IMR-90 (cell line): ENCODE data around the gene APLN. TPM values are rescaled to one million over a fixed set of nuclear protein-coding genes. Genes with fewer than 3 reads are reported as not detected.

ENCODE experiments used
- ATAC-seq: fragments of 200-7000 bp; cut with Tn5 transposase; 2 replicates; pipeline ENCODE4 v1.9.1; 2020; ENCODE audit warnings: low read depth, mild to moderate bottlenecking, moderate library complexity
- BruUV-seq: library from RNA; stranded (reverse); fragments of 400-500 nt; replicated peaks from 2 replicates; lab custom pipeline; 2021; lab: Mats Ljungman, UMichigan
- CTCF ChIA-PET: fragments of 300-600 bp; formaldehyde crosslinking; extraction: SDS; loops from one replicate; lab custom pipeline; 2021; ENCODE audit warnings: antibody characterized with exemption; lab: Yijun Ruan, JAX
- POLR2A ChIA-PET: fragments of 300-600 bp; sonication (Branson Sonifier 250); formaldehyde crosslinking; loops from one replicate; lab custom pipeline; 2022; ENCODE audit warnings: antibody characterized with exemption; ENCODE audit not compliant: unreplicated experiment; lab: Charles Lee
- DNase-seq: peaks from one replicate; pipeline ENCODE4 v3.0.0; 2013
- H2AFZ ChIP-seq: replicated peaks from 2 replicates; pipeline ENCODE3; 2013; ENCODE audit warnings: low read length, mild to moderate bottlenecking; ENCODE audit not compliant: poor library complexity
- H2AK5ac ChIP-seq: 2 replicates; pipeline ENCODE4 v1.6.1; 2013; ENCODE audit warnings: low read depth, low read length, inconsistent platforms
- H2AK9ac ChIP-seq: replicated peaks from 2 replicates; pipeline ENCODE3; 2013; ENCODE audit warnings: mild to moderate bottlenecking, low read depth, low read length, moderate library complexity; ENCODE audit not compliant: poor library complexity
- H2BK120ac ChIP-seq: 2 replicates; pipeline ENCODE4 v1.6.1; 2013; ENCODE audit warnings: low read depth, low read length, inconsistent platforms
- H2BK15ac ChIP-seq: 3 replicates; pipeline ENCODE4 v1.6.1; 2013; ENCODE audit warnings: low read depth, low read length, inconsistent platforms
- H2BK20ac ChIP-seq: 2 replicates; pipeline ENCODE4 v1.6.1; 2013; ENCODE audit warnings: low read depth, mild to moderate bottlenecking, inconsistent platforms, low read length, moderate library complexity
- H2BK5ac ChIP-seq: 2 replicates; pipeline ENCODE4 v1.6.1; 2013; ENCODE audit warnings: mild to moderate bottlenecking, low read depth, low read length, inconsistent platforms; ENCODE audit not compliant: poor library complexity, severe bottlenecking
- H3K14ac ChIP-seq: replicated peaks from 2 replicates; pipeline ENCODE4 v1.6.1; 2013; ENCODE audit warnings: low read depth, low read length, inconsistent platforms
- H3K18ac ChIP-seq: 2 replicates; pipeline ENCODE4 v1.6.1; 2013; ENCODE audit warnings: low read depth, low read length, control low read depth
- H3K23ac ChIP-seq: 2 replicates; pipeline ENCODE4 v1.6.1; 2013; ENCODE audit warnings: low read depth, low read length, inconsistent platforms
- H3K27ac ChIP-seq: 2 replicates; pipeline ENCODE4 v1.5.1; 2013; ENCODE audit warnings: mild to moderate bottlenecking, control low read depth, low read length; ENCODE audit not compliant: insufficient read depth
- H3K27me3 ChIP-seq: 2 replicates; pipeline ENCODE4 v1.6.1; 2013; ENCODE audit warnings: low read length; ENCODE audit not compliant: control insufficient read depth, insufficient read depth
- H3K36me3 ChIP-seq: 2 replicates; pipeline ENCODE4 v1.6.1; 2013; ENCODE audit warnings: low read length, mixed read lengths; ENCODE audit not compliant: control insufficient read depth, insufficient read depth
- H3K4ac ChIP-seq: 2 replicates; pipeline ENCODE4 v1.6.1; 2013; ENCODE audit warnings: low read depth, low read length, inconsistent platforms
- H3K4me1 ChIP-seq: 2 replicates; pipeline ENCODE4 v1.6.1; 2013; ENCODE audit warnings: low read length, mixed read lengths; ENCODE audit not compliant: control insufficient read depth, insufficient read depth
- H3K4me2 ChIP-seq: 2 replicates; pipeline ENCODE4 v1.6.1; 2013; ENCODE audit warnings: low read depth, mild to moderate bottlenecking, control low read depth, low read length, moderate library complexity
- H3K4me3 ChIP-seq: 2 replicates; pipeline ENCODE4 v1.5.1; 2013; ENCODE audit warnings: low read depth, mild to moderate bottlenecking, control low read depth, low read length, moderate library complexity; ENCODE audit not compliant: insufficient read depth
- H3K56ac ChIP-seq: 2 replicates; pipeline ENCODE4 v1.6.1; 2013; ENCODE audit warnings: low read length, inconsistent platforms; ENCODE audit not compliant: insufficient read depth; ENCODE audit errors: extremely low read depth
- H3K79me1 ChIP-seq, 2 experiments: 2 replicates each; pipeline ENCODE4 v1.6.1; 2013; ENCODE audit warnings: low read length in 2 of 2, inconsistent platforms in 1 of 2, low read depth in 1 of 2
- H3K9ac ChIP-seq: 2 replicates; pipeline ENCODE4 v1.6.1; 2013; ENCODE audit warnings: low read depth, low read length, control low read depth
- H3K9me1 ChIP-seq: 2 replicates; pipeline ENCODE4 v1.6.1; 2013; ENCODE audit warnings: low read length, inconsistent platforms; ENCODE audit not compliant: insufficient read depth
- H3K9me3 ChIP-seq: 2 replicates; pipeline ENCODE4 v1.6.1; 2013; ENCODE audit warnings: low read length; ENCODE audit not compliant: control insufficient read depth, insufficient read depth
- H4K20me1 ChIP-seq: 2 replicates; pipeline ENCODE4 v1.6.1; 2013; ENCODE audit warnings: low read length, inconsistent platforms; ENCODE audit not compliant: insufficient read depth
- H4K5ac ChIP-seq: 2 replicates; pipeline ENCODE4 v1.6.1; 2013; ENCODE audit warnings: mild to moderate bottlenecking, low read depth, low read length, control low read depth
- H4K8ac ChIP-seq, 2 experiments: 2 replicates each; pipeline ENCODE4 v1.6.1; 2013; ENCODE audit warnings: low read depth in 2 of 2, low read length in 2 of 2, control low read depth in 1 of 2, inconsistent platforms in 1 of 2
- H4K91ac ChIP-seq: 2 replicates; pipeline ENCODE4 v1.6.1; 2013; ENCODE audit warnings: low read depth, low read length, inconsistent platforms; ENCODE audit not compliant: insufficient read depth
- CEBPB ChIP-seq: IDR thresholded peaks from 2 replicates; pipeline ENCODE4 v1.6.1; 2012; ENCODE audit warnings: low read depth, low read length, improper control_type of control experiment
- CHD1 ChIP-seq: IDR thresholded peaks from 2 replicates; pipeline ENCODE4 v1.6.1; 2012; ENCODE audit warnings: low read depth, low read length, improper control_type of control experiment
- CTCF ChIP-seq: conservative IDR thresholded peaks from 2 replicates; pipeline ENCODE4 v1.5.1; 2012; ENCODE audit warnings: mild to moderate bottlenecking, low read depth, low read length, improper control_type of control experiment
- ELK1 ChIP-seq: fragments of 150-350 bp; IDR thresholded peaks from 2 replicates; pipeline ENCODE4 v1.6.1; 2016; ENCODE audit warnings: low read depth, mild to moderate bottlenecking, low read length, moderate library complexity, borderline replicate concordance
- MAFK ChIP-seq: IDR thresholded peaks from 2 replicates; pipeline ENCODE4 v1.6.1; 2012; ENCODE audit warnings: low read depth, low read length, improper control_type of control experiment
- MAZ ChIP-seq: IDR thresholded peaks from 2 replicates; pipeline ENCODE4 v1.6.1; 2012; ENCODE audit warnings: low read depth, mild to moderate bottlenecking, low read length, improper control_type of control experiment, moderate library complexity, borderline replicate concordance
- MXI1 ChIP-seq: IDR thresholded peaks from 2 replicates; pipeline ENCODE4 v1.6.1; 2012; ENCODE audit warnings: low read depth, mild to moderate bottlenecking, low read length, moderate library complexity, borderline replicate concordance
- NFE2L2 ChIP-seq: fragments of 150-350 bp; IDR thresholded peaks from 2 replicates; pipeline ENCODE4 v1.6.1; 2016; ENCODE audit warnings: low read depth, mild to moderate bottlenecking, low read length
- POLR2A ChIP-seq: IDR thresholded peaks from 2 replicates; pipeline ENCODE4 v1.6.1; 2012; ENCODE audit warnings: mild to moderate bottlenecking, low read depth, low read length
- RAD21 ChIP-seq: IDR thresholded peaks from 2 replicates; pipeline ENCODE4 v1.6.1; 2012; ENCODE audit warnings: low read length, improper control_type of control experiment
- RCOR1 ChIP-seq: IDR thresholded peaks from 2 replicates; pipeline ENCODE4 v1.6.1; 2012; ENCODE audit warnings: mild to moderate bottlenecking, low read length, improper control_type of control experiment; ENCODE audit not compliant: insufficient replicate concordance
- RFX5 ChIP-seq: IDR thresholded peaks from 2 replicates; pipeline ENCODE4 v1.8.0; 2012; ENCODE audit warnings: low read depth, mild to moderate bottlenecking, low read length, moderate library complexity
- USF2 ChIP-seq: fragments of 150-350 bp; IDR thresholded peaks from 2 replicates; pipeline ENCODE4 v1.6.1; 2017; ENCODE audit warnings: mild to moderate bottlenecking, antibody characterized with exemption, low read length, low read depth
- WGBS, 2 experiments: methylation state at CpG; one replicate each; pipeline versions ENCODE4 v1.1.5 to v1.1.7; 2013; ENCODE audit warnings: missing lambda C conversion rate in 2 of 2; ENCODE audit not compliant: insufficient read length in 1 of 2; ENCODE audit errors: extremely low coverage in 2 of 2; 5-methylcytosine and 5-hydroxymethylcytosine counted together
- dilution Hi-C: fragments of 300-500 bp; cut with HindIII; formaldehyde crosslinking; loops from one replicate; pipeline ENCODE4 v1.14.3; 2018; ENCODE audit warnings: low sequenced_read_pairs; ENCODE audit not compliant: unreplicated experiment
- in situ Hi-C: fragments of 300-500 bp; cut with MboI; formaldehyde crosslinking; loops from 3 replicates; pipeline ENCODE4 v1.14.3; 2019; ENCODE audit warnings: low sequenced_read_pairs, inconsistent platforms, mixed read lengths
- intact Hi-C: fragments of 100-400 bp; cut with micrococcal nuclease; formaldehyde crosslinking; loops from 2 replicates; pipeline ENCODE4 v1.10.0; 2022
- polyA plus RNA-seq, 3 experiments: library from polyadenylated mRNA; depleted of rRNA; stranded (reverse); fragments of >200 nt; gene quantifications; 2 replicates each; pipeline ENCODE4 v1.2.3, GENCODE V29; 2012; ENCODE audit warnings: low replicate concordance in 1 of 3
- total RNA-seq: library from RNA; depleted of rRNA; stranded (reverse); fragments of >200 nt; gene quantifications from 2 replicates; pipeline ENCODE4 v1.2.3, GENCODE V29; 2012

Gene APLN
- total and polyA plus RNA-seq, 2 of the 4 experiments (the other 2 are of a cell fraction): 0.18 to 0.72 TPM

- Histone ChIP-seq H3K4ac (no peak overlapping the region), H3K56ac (no peak overlapping the region), H3K36me3 (no peaks in the 10 kb centered on the region), H3K9ac (no peak overlapping the region), H3K27me3 (peaks cover 23% of the 10 kb centered on the region), H2BK20ac (no peak overlapping the region), H3K9me3 (no peaks in the 10 kb centered on the region), H3K14ac (no peak overlapping the region), H3K4me1 (no peaks in the 10 kb centered on the region), H3K4me3 (no peak overlapping the region), H3K18ac (no peak overlapping the region), H2BK120ac (no peak overlapping the region), H4K8ac (no peak overlapping the region), H4K20me1 (no peaks in the 10 kb centered on the region), H4K5ac (no peak overlapping the region), H2BK5ac (no peak overlapping the region), H2BK15ac (no peak overlapping the region), H2AK9ac (no peak overlapping the region), H3K9me1 (peaks cover 4% of the 10 kb centered on the region; the same call in 1 of the 2 replicates), H2AFZ (no peak overlapping the region), H3K79me1 (no peaks in the 10 kb centered on the region), H4K91ac (no peak overlapping the region), H3K23ac (no peak overlapping the region), H3K27ac (no peak overlapping the region), H2AK5ac (no peak overlapping the region), H3K4me2 (no peak overlapping the region)
- in situ Hi-C loops (no loop called here), dilution Hi-C loops (no loop called here), intact Hi-C loops (no loop called here)
- CTCF ChIA-PET: no interaction called here
- no TSS peak for BruUV-seq
- no peak for DNase-seq
- WGBS, 2 experiments: 31% methylated on average over 3 of the region's 9 CpGs; no CpG with 5 or more reads in 1 of the 2 experiments
- POLR2A ChIA-PET: no interaction called here
- ATAC-seq: no peak
- TF ChIP-seq POLR2A (no peak), RAD21 (no peak), NFE2L2 (no peak), CHD1 (no peak), MAZ (no peak), CEBPB (no peak), RFX5 (no peak), CTCF (no peak), USF2 (no peak), ELK1 (no peak), MAFK (no peak), RCOR1 (no peak), MXI1 (no peak)
These were observed 42.6 kb upstream of the APLN start for GRCh38 chrX:129697204-129697829.
